Measurements from ENCODE around the gene TMA16. TPM values are rescaled to one million over a fixed set of nuclear protein-coding genes. Genes with fewer than 3 reads are reported as not detected.

The TMA16 gene
- total RNA-seq, 1 donor from 2014 or later = 30.8 TPM

- H3K9me3 Mint-ChIP-seq (ENCODE audit: unreplicated experiment) = no peaks in the 10 kb centered on the region
- peaks cover 4% of the 10 kb centered on the region for H3K36me3 Mint-ChIP-seq (ENCODE audit: unreplicated experiment)
- no peak overlapping the region for H3K4me3 Mint-ChIP-seq (ENCODE audit: unreplicated experiment)
- H3K27ac Mint-ChIP-seq (ENCODE audit: unreplicated experiment) = peak overlapping the region; percentile 68
- peaks cover 29% of the 10 kb centered on the region for H3K4me1 Mint-ChIP-seq (ENCODE audit: unreplicated experiment)
- TF ChIP-seq CTCF (IDR thresholded peaks at IDR 0.05) = no peak
- H3K27me3 Mint-ChIP-seq (ENCODE audit: unreplicated experiment) = no peaks in the 10 kb centered on the region
- no peak for DNase-seq (ENCODE audit: extremely low spot score, unreplicated experiment)
Measured at GRCh38 chr4:163540448-163540847, 46.0 kb downstream of the TMA16 start.

- peak overlapping the region; percentile 61 for H3K27ac Mint-ChIP-seq (ENCODE audit: unreplicated experiment)
- DNase-seq (ENCODE audit: extremely low spot score, unreplicated experiment) = no peak
- H3K27me3 Mint-ChIP-seq (ENCODE audit: unreplicated experiment) = no peaks in the 10 kb centered on the region
- TF ChIP-seq CTCF (IDR thresholded peaks at IDR 0.05) = no peak
- peaks cover 29% of the 10 kb centered on the region for H3K4me1 Mint-ChIP-seq (ENCODE audit: unreplicated experiment)
- H3K36me3 Mint-ChIP-seq (ENCODE audit: unreplicated experiment) = peaks cover 4% of the 10 kb centered on the region
- H3K9me3 Mint-ChIP-seq (ENCODE audit: unreplicated experiment) = no peaks in the 10 kb centered on the region
- no peak overlapping the region for H3K4me3 Mint-ChIP-seq (ENCODE audit: unreplicated experiment)
Measured at GRCh38 chr4:163540977-163541376, 46.5 kb downstream of the TMA16 start.

GRCh38 chr4:163542275-163542674, 47.8 kb downstream of the TMA16 start:
- DNase-seq (ENCODE audit: extremely low spot score, unreplicated experiment) = no peak
- H3K9me3 Mint-ChIP-seq (ENCODE audit: unreplicated experiment) = no peaks in the 10 kb centered on the region
- H3K4me3 Mint-ChIP-seq (ENCODE audit: unreplicated experiment) = no peak overlapping the region
- no peaks in the 10 kb centered on the region for H3K27me3 Mint-ChIP-seq (ENCODE audit: unreplicated experiment)
- no peak for TF ChIP-seq CTCF (IDR thresholded peaks at IDR 0.05)
- no peak overlapping the region for H3K27ac Mint-ChIP-seq (ENCODE audit: unreplicated experiment)
- peaks cover under 1% of the 10 kb centered on the region for H3K36me3 Mint-ChIP-seq (ENCODE audit: unreplicated experiment)
- H3K4me1 Mint-ChIP-seq (ENCODE audit: unreplicated experiment) = peaks cover 29% of the 10 kb centered on the region

- TF ChIP-seq CTCF (IDR thresholded peaks at IDR 0.05) = peak; percentile 98
- H3K9me3 Mint-ChIP-seq (ENCODE audit: unreplicated experiment) = no peaks in the 10 kb centered on the region
- no peak for DNase-seq (ENCODE audit: extremely low spot score, unreplicated experiment)
- H3K27ac Mint-ChIP-seq (ENCODE audit: unreplicated experiment) = no peak overlapping the region
- H3K36me3 Mint-ChIP-seq (ENCODE audit: unreplicated experiment) = no peaks in the 10 kb centered on the region
- H3K4me3 Mint-ChIP-seq (ENCODE audit: unreplicated experiment) = no peak overlapping the region
- H3K27me3 Mint-ChIP-seq (ENCODE audit: unreplicated experiment) = no peaks in the 10 kb centered on the region
- H3K4me1 Mint-ChIP-seq (ENCODE audit: unreplicated experiment) = peaks cover 32% of the 10 kb centered on the region
Measured at GRCh38 chr4:163544407-163545038, 50.0 kb downstream of the TMA16 start.

GRCh38 chr4:163548481-163549243, 54.2 kb downstream of the TMA16 start:
- peaks cover 8% of the 10 kb centered on the region for H3K27me3 Mint-ChIP-seq (ENCODE audit: unreplicated experiment)
- no peaks in the 10 kb centered on the region for H3K9me3 Mint-ChIP-seq (ENCODE audit: unreplicated experiment)
- H3K36me3 Mint-ChIP-seq (ENCODE audit: unreplicated experiment) = no peaks in the 10 kb centered on the region
- H3K4me1 Mint-ChIP-seq (ENCODE audit: unreplicated experiment) = peaks cover 11% of the 10 kb centered on the region
- no peak overlapping the region for H3K27ac Mint-ChIP-seq (ENCODE audit: unreplicated experiment)
- DNase-seq (ENCODE audit: extremely low spot score, unreplicated experiment) = no peak
- H3K4me3 Mint-ChIP-seq (ENCODE audit: unreplicated experiment) = no peak overlapping the region
- TF ChIP-seq CTCF (IDR thresholded peaks at IDR 0.05) = peak; percentile 79

All from osteocyte (in vitro differentiated cells).